K562 (cell line): ENCODE results near the gene CD300LD. TPM values are rescaled to one million over a fixed set of nuclear protein-coding genes. Genes with fewer than 3 reads are reported as not detected.

Experiments used
- ATAC-seq: fragments of 200-7000 bp; cut with Tn5 transposase; 3 replicates; pipeline ENCODE4 v1.9.1; 2020; ENCODE audit warnings: moderate library complexity
- BruUV-seq: library from RNA; stranded (reverse); fragments of 400-500 nt; replicated peaks from 2 replicates; lab custom pipeline; 2021; lab: Mats Ljungman, UMichigan
- CTCF ChIA-PET: fragments of 300-600 bp; formaldehyde crosslinking; extraction: SDS; loops from one replicate; lab custom pipeline; 2021; ENCODE audit warnings: low intra/inter-chr PET ratio; lab: Yijun Ruan, JAX
- POLR2A ChIA-PET: fragments of 300-600, 350-650 bp; sonication (Branson Sonifier 250); formaldehyde crosslinking; extraction: SDS; loops from one replicate; lab custom pipeline; 2021; ENCODE audit warnings: antibody characterized with exemption, inconsistent platforms; lab: Yijun Ruan, JAX
- DNase-seq, 4 experiments: peaks; one replicate each; pipeline versions ENCODE4 v3.0.0 to v3.0.0-alpha.2; 2011 to 2018; ENCODE audit warnings: low spot score in 3 of 4, mixed read lengths in 3 of 4; ENCODE audit errors: extremely low read depth in 1 of 4
- FAIRE-seq: peaks from 2 replicates; lab custom pipeline; 2011; peaks lifted over from hg19 to GRCh38; lab: Jason Lieb, UNC
- H2AFZ ChIP-seq: 2 replicates; pipeline ENCODE4 v1.6.0; 2011; ENCODE audit warnings: low read depth, low read length, control low read depth, inconsistent platforms
- H3K27ac ChIP-seq: fragments of 200-600 bp; 3 replicates; pipeline ENCODE4 v1.8.0; 2011; ENCODE audit warnings: low read depth, mild to moderate bottlenecking, control low read depth, inconsistent platforms, low read length, moderate library complexity, mixed read lengths; ENCODE audit errors: extremely low read depth
- H3K27me3 ChIP-seq, 2 experiments: fragments of 300-600 bp in 1 of 2; 2 replicates in 1 of 2; 3 replicates in 1 of 2; pipeline versions ENCODE4 v1.6.0 to v1.8.0; 2011; ENCODE audit warnings: inconsistent platforms in 2 of 2, low read length in 2 of 2, mild to moderate bottlenecking in 1 of 2, mixed read lengths in 1 of 2, moderate library complexity in 1 of 2; ENCODE audit not compliant: control insufficient read depth in 2 of 2, insufficient read depth in 2 of 2
- H3K36me3 ChIP-seq: fragments of 300-600 bp; 3 replicates; pipeline ENCODE4 v1.8.0; 2011; ENCODE audit warnings: mild to moderate bottlenecking, low read length, inconsistent platforms; ENCODE audit not compliant: control insufficient read depth, insufficient read depth
- H3K4me1 ChIP-seq, 2 experiments: fragments of 200-600 bp in 1 of 2; replicated peaks in 1 of 2; 2 replicates in 1 of 2; 3 replicates in 1 of 2; pipeline versions ENCODE4 v1.5.1 to v1.8.0; 2011; ENCODE audit warnings: inconsistent platforms in 2 of 2, low read length in 2 of 2, mild to moderate bottlenecking in 1 of 2, mixed read lengths in 1 of 2, moderate library complexity in 1 of 2; ENCODE audit not compliant: control insufficient read depth in 2 of 2, insufficient read depth in 2 of 2
- H3K4me2 ChIP-seq: 2 replicates; pipeline ENCODE4 v1.6.1; 2011; ENCODE audit warnings: low read length, control low read depth, inconsistent platforms, mixed read lengths; ENCODE audit not compliant: insufficient read depth
- H3K4me3 ChIP-seq: fragments of 200-600 bp; sonication (generic), shearing (Covaris generic); 2 replicates; pipeline ENCODE4 v1.5.1; 2016; ENCODE audit warnings: control low read depth, inconsistent platforms
- H3K79me2 ChIP-seq: fragments of 200-600 bp; 3 replicates; pipeline ENCODE4 v1.8.0; 2011; ENCODE audit warnings: low read length, inconsistent platforms; ENCODE audit not compliant: control insufficient read depth, insufficient read depth
- H3K9ac ChIP-seq, 2 experiments: 2 replicates each; pipeline versions ENCODE4 v1.6.0 to v1.6.1; 2011; ENCODE audit warnings: low read depth in 2 of 2, low read length in 2 of 2, control low read depth in 1 of 2, inconsistent platforms in 1 of 2, mild to moderate bottlenecking in 1 of 2, mixed read lengths in 1 of 2; ENCODE audit not compliant: insufficient read depth in 1 of 2
- H3K9me1 ChIP-seq: one replicate; pipeline ENCODE4 v1.6.0; 2011; ENCODE audit warnings: inconsistent platforms, mild to moderate bottlenecking, low read length, moderate library complexity; ENCODE audit not compliant: control insufficient read depth, insufficient read depth
- H3K9me3 ChIP-seq: replicated peaks from 2 replicates; pipeline ENCODE4 v1.5.1; 2011; ENCODE audit warnings: low read depth, low read length, inconsistent platforms; ENCODE audit not compliant: control insufficient read depth, insufficient read depth
- H4K20me1 ChIP-seq: replicated peaks from 2 replicates; pipeline ENCODE4 v1.6.1; 2011; ENCODE audit warnings: low read length, inconsistent platforms, mixed read lengths; ENCODE audit not compliant: control insufficient read depth, insufficient read depth
- ELK3 ChIP-seq: fragments of 450-650 bp; formaldehyde crosslinking; IDR thresholded peaks from 2 replicates; pipeline ENCODE4 v1.4.0; 2020; ENCODE audit warnings: mild to moderate bottlenecking
- FOXO4 ChIP-seq: fragments of 450-650 bp; formaldehyde crosslinking; IDR thresholded peaks from 2 replicates; pipeline ENCODE4 v1.4.0; 2020; ENCODE audit warnings: mild to moderate bottlenecking, moderate library complexity
- RUNX1 ChIP-seq: sonication (generic); IDR thresholded peaks from 2 replicates; pipeline ENCODE4 v1.6.1; 2016; ENCODE audit warnings: antibody characterized with exemption, low read depth
- TCF7 ChIP-seq: sonication (generic); IDR thresholded peaks from 2 replicates; pipeline ENCODE4 v1.6.1; 2016; ENCODE audit warnings: antibody characterized with exemption, borderline replicate concordance
- ZMIZ1 ChIP-seq, 2 experiments: fragments of 150-350 bp in 1 of 2; IDR thresholded peaks; 2 replicates each; pipeline ENCODE4 v1.6.1; 2012 to 2016; ENCODE audit warnings: low read depth in 2 of 2, low read length in 2 of 2, mild to moderate bottlenecking in 1 of 2, moderate library complexity in 1 of 2
- ZNF282 ChIP-seq: sonication (generic); formaldehyde crosslinking; IDR thresholded peaks from 2 replicates; pipeline ENCODE4 v1.8.1; 2023; ENCODE audit warnings: missing genetic modification reagents
- ZNF696 ChIP-seq: fragments of 250-450 bp; sonication (Bioruptor Pico); conservative IDR thresholded peaks from 2 replicates; pipeline ENCODE4 v1.4.0; 2020; ENCODE audit warnings: mild to moderate bottlenecking, moderate library complexity
- WGBS: fragments of 100-300 bp; shearing (Covaris generic); methylation state at CpG from one replicate; pipeline ENCODE4 v1.1.6; 2016; ENCODE audit warnings: low coverage, mixed read lengths; ENCODE audit not compliant: insufficient coverage; ENCODE audit errors: missing lambda C conversion rate; 5-methylcytosine and 5-hydroxymethylcytosine counted together
- in situ Hi-C: fragments of 300-500 bp; cut with MboI; formaldehyde crosslinking; loops from 4 replicates; pipeline ENCODE4 v1.15.0; 2018; ENCODE audit warnings: inconsistent platforms, mixed read lengths
- intact Hi-C: fragments of 100-400 bp; cut with micrococcal nuclease; formaldehyde crosslinking; loops from 2 replicates; pipeline ENCODE4 v1.14.2; 2022
- polyA plus RNA-seq, 8 experiments: library from polyadenylated mRNA; depleted of rRNA in 4 of 8; stranded (reverse) in 5 of 8; unstranded in 3 of 8; fragments of >200 nt; fragmentation: Nextera tagmentation in 2 of 8; fragmentation: Illumina TruSeq in 1 of 8; extraction: Ambion mirVana in 2 of 8; extraction: Trizol in 1 of 8; gene quantifications; 2 replicates each; pipeline versions ENCODE4 v1.2.1 to v1.2.3, GENCODE V29; 2011 to 2014; ENCODE audit warnings: inconsistent platforms in 1 of 8, missing spikeins in 1 of 8
- total RNA-seq, 7 experiments: library from RNA; depleted of rRNA in 6 of 7; stranded (reverse); fragments of >200 nt in 6 of 7; fragmentation: Illumina TruSeq in 2 of 7; extraction: Trizol in 2 of 7; gene quantifications; 2 replicates each; pipeline versions ENCODE4 v1.2.1 to v1.2.3, GENCODE V29; 2011 to 2021; ENCODE audit warnings: low replicate concordance in 1 of 7

Gene CD300LD
- total and polyA plus RNA-seq, 9 of the 15 experiments (the other 6 are each of a cell fraction or from before 2014, with no cell fraction given) = not detected

- WGBS = 3% methylated on average over 5 of the region's 5 CpGs
- no peaks in the 10 kb centered on the region for H3K9me1 ChIP-seq
- no peak overlapping the region for H3K4me3 ChIP-seq
- no peaks in the 10 kb centered on the region for H3K79me2 ChIP-seq
- no peak for FAIRE-seq
- in situ Hi-C loops = no loop called here
- CTCF ChIA-PET = no interaction called here
- POLR2A ChIA-PET = interaction anchor here (0.9 kb wide), 1 partner anchor 9 kb away, joined by 4 read pairs; no protein-coding TSS in a partner anchor
- H3K36me3 ChIP-seq = no peaks in the 10 kb centered on the region
- no TSS peak for BruUV-seq
- H2AFZ ChIP-seq = no peak overlapping the region
- H3K4me2 ChIP-seq = no peak overlapping the region
- TF ChIP-seq ELK3 (CRISPR knock-in tag) (no peak), TCF7 (no peak), FOXO4 (CRISPR knock-in tag) (no peak), RUNX1 (no peak), ZMIZ1 (IDR thresholded peaks at IDR 0.05; ENCODE audit: low read depth in 2 of 2, low read length in 2 of 2) (no peak), ZNF696 (CRISPR knock-in tag) (no peak), ZNF282 (no peak)
- ATAC-seq = no peak
- no peaks in the 10 kb centered on the region; the same call in none of the 2 replicates for H4K20me1 ChIP-seq
- no peaks in the 10 kb centered on the region for H3K4me1 ChIP-seq
- H3K9ac ChIP-seq = no peak overlapping the region
- no peaks in the 10 kb centered on the region for H3K9me3 ChIP-seq
- H3K27me3 ChIP-seq = peaks cover 0 to 49% of the 10 kb centered on the region in 2 experiments; a peak in 4 of 5 replicates
- DNase-seq = no peak
- no peak overlapping the region for H3K27ac ChIP-seq
- intact Hi-C loops = no loop called here
Observed at GRCh38 chr17:74565126-74565525, 27.0 kb downstream of the CD300LD start.
